ENCODE data around the gene GTSE1. TPM values are rescaled to one million over a fixed set of nuclear protein-coding genes. Genes with fewer than 3 reads are reported as not detected.
A peak's percentile ranks its signal among the peaks of the same experiment; 100 is the strongest.

GTSE1 gene
- total and polyA plus RNA-seq, 2 donors (not counting 1 experiment from before 2014, with no cell fraction given), result 0.17 to 0.39 TPM

GRCh38 chr22:46373921-46374662 lies 77.4 kb downstream of the GTSE1 start:
- ChIA-PET CTCF (no interaction called here), POLR2A (no interaction called here)
- no peak overlapping the region for H3K4me3 Mint-ChIP-seq
- H3K4me1 Mint-ChIP-seq, result peaks cover 8% of the 10 kb centered on the region
- H3K9ac ChIP-seq (ENCODE audit: low read length), result no peak overlapping the region
- H3K36me3 ChIP-seq (replicated peaks in 1 of 2; ENCODE audit: control extremely low read depth in 1 of 2, control insufficient read depth in 1 of 2, extremely low read depth in 1 of 2, insufficient read depth in 2 of 2, low read length in 1 of 2), result peaks cover 6 to 57% of the 10 kb centered on the region in 2 experiments
- peak; percentile 21 for DNase-seq
- no peak overlapping the region for H3K4me3 ChIP-seq (ENCODE audit: control extremely low read depth in 1 of 5, extremely low read depth in 1 of 5, insufficient read depth in 1 of 5, low read depth in 2 of 5, low read length in 4 of 5)
- peak overlapping the region; percentile 15 for H3K4me2 ChIP-seq (replicated peaks; ENCODE audit: low read depth, low read length, poor library complexity, severe bottlenecking)
- H3K27me3 Mint-ChIP-seq, result no peaks in the 10 kb centered on the region
- H3K4me1 ChIP-seq (ENCODE audit: control insufficient read depth in 2 of 2, insufficient read depth in 2 of 2, low read length in 2 of 2), result peaks cover 9 to 37% of the 10 kb centered on the region in 2 donors
- H3K27ac Mint-ChIP-seq, result no peak overlapping the region
- 14% methylated on average over 25 of the region's 31 CpGs for WGBS (ENCODE audit: insufficient coverage)
- H2AFZ ChIP-seq (ENCODE audit: insufficient read depth, low read depth, low read length, poor library complexity, severe bottlenecking), result no peak overlapping the region
- H3K79me2 ChIP-seq (ENCODE audit: control insufficient read depth, insufficient read depth, low read length), result no peaks in the 10 kb centered on the region
- no peaks in the 10 kb centered on the region for H4K20me1 ChIP-seq (ENCODE audit: control insufficient read depth, insufficient read depth, low read length, poor library complexity, severe bottlenecking)
- TF ChIP-seq EZH2 (IDR thresholded peaks at IDR 0.05; ENCODE audit: borderline replicate concordance, insufficient read depth, low read depth, low read length, poor library complexity, severe bottlenecking) (no peak), CTCF (IDR thresholded peaks at IDR 0.05) (no peak)
- peaks cover 0 to 6% (median 0%) of the 10 kb centered on the region in 4 experiments for H3K27me3 ChIP-seq (replicated peaks in 1 of 4; ENCODE audit: control extremely low read depth in 1 of 4, control insufficient read depth in 3 of 4, insufficient read depth in 4 of 4, low read length in 3 of 4)
- H3K9me3 ChIP-seq (ENCODE audit: control extremely low read depth in 1 of 3, control insufficient read depth in 2 of 3, insufficient read depth in 1 of 3, low read length in 2 of 3), result peaks cover 0 to 30% (median 14%) of the 10 kb centered on the region in 3 donors
- H3K9me3 Mint-ChIP-seq (ENCODE audit: insufficient read depth), result peaks cover 2% of the 10 kb centered on the region
- no peak for ATAC-seq (ENCODE audit: low read depth)
- no peak overlapping the region for H3K27ac ChIP-seq (ENCODE audit: low read length in 2 of 2)
- intact Hi-C loops (cut with micrococcal nuclease), result no loop called here

Data from B cell (primary cell).